ENCODE measurements around the gene SULF2. TPM values are rescaled to one million over a fixed set of nuclear protein-coding genes. Genes with fewer than 3 reads are reported as not detected.

Gene SULF2
- total and polyA plus RNA-seq, 8 donors: 11.3 to 42.0 (median 15.8) TPM

DNA sequence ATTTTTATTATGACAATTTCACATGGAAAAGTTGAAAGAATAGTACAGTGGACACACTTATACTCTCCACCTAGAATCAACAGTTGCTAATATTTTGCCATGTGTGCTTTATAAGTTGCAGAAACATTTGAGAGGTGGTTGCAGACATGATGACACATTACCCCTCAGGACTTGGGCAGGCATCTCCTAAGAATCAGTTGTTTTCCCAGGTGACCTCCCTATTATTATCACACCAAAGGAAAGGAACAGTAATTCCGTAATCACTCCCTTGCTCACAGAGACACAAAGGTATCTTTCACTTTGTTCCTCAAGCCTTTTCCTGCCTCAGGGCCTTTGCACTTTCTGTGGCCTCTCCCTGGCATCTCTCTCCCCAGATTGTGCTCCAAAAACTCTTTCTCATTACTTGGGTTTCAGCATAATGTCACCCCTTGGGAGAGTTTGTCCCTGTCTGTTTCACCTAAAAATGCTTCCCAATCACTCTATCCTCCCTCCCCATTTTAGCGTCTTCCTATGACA is 5.9 kb upstream of the SULF2 start:
- Histone ChIP-seq H3K27ac (no peak overlapping the region), H3K9me3 (no peaks in the 10 kb centered on the region), H3K4me3 (no peak overlapping the region), H3K36me3 (no peaks in the 10 kb centered on the region), H3K4me1 (peaks cover 1 to 6% of the 10 kb centered on the region in 2 donors), H3K27me3 (peaks cover 0 to 38% of the 10 kb centered on the region in 2 donors)
- intact Hi-C loops (cut with DNase I): no loop called here
- no peak for ATAC-seq
- TF ChIP-seq, protein P1, sequence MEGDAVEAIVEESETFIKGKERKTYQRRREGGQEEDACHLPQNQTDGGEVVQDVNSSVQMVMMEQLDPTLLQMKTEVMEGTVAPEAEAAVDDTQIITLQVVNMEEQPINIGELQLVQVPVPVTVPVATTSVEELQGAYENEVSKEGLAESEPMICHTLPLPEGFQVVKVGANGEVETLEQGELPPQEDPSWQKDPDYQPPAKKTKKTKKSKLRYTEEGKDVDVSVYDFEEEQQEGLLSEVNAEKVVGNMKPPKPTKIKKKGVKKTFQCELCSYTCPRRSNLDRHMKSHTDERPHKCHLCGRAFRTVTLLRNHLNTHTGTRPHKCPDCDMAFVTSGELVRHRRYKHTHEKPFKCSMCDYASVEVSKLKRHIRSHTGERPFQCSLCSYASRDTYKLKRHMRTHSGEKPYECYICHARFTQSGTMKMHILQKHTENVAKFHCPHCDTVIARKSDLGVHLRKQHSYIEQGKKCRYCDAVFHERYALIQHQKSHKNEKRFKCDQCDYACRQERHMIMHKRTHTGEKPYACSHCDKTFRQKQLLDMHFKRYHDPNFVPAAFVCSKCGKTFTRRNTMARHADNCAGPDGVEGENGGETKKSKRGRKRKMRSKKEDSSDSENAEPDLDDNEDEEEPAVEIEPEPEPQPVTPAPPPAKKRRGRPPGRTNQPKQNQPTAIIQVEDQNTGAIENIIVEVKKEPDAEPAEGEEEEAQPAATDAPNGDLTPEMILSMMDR (IDR thresholded peaks at IDR 0.05): no peak
- no peak for DNase-seq

DNA sequence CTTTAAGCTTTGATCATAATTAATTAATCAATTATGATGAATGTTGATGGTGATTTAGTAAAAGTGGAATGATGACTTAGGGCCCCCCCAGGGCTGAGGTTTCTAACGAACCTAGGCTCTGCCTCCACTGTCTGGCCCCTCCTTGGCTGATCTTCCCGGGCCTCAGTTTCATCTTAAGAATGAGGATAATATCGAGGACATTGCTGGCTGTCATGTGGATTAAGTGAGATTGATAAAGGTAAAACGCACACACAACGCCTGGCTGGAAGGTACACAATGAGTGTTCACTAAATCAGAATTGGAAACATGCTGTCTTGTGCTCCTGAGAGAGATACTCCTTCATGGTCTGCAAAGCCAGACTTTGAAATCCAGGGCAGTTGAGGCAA is 5.3 kb upstream of the SULF2 start:
- H3K36me3 ChIP-seq: no peaks in the 10 kb centered on the region
- H3K4me3 ChIP-seq: no peak overlapping the region
- H3K4me1 ChIP-seq: peaks cover 4 to 11% of the 10 kb centered on the region in 2 donors
- peaks cover 0 to 43% of the 10 kb centered on the region in 2 donors for H3K27me3 ChIP-seq
- DNase-seq (no peak), ATAC-seq (no peak)
- H3K27ac ChIP-seq: no peak overlapping the region
- TF ChIP-seq, protein P1 (IDR thresholded peaks at IDR 0.05): no peak
- intact Hi-C loops (cut with DNase I): no loop called here
- no peaks in the 10 kb centered on the region for H3K9me3 ChIP-seq

DNA sequence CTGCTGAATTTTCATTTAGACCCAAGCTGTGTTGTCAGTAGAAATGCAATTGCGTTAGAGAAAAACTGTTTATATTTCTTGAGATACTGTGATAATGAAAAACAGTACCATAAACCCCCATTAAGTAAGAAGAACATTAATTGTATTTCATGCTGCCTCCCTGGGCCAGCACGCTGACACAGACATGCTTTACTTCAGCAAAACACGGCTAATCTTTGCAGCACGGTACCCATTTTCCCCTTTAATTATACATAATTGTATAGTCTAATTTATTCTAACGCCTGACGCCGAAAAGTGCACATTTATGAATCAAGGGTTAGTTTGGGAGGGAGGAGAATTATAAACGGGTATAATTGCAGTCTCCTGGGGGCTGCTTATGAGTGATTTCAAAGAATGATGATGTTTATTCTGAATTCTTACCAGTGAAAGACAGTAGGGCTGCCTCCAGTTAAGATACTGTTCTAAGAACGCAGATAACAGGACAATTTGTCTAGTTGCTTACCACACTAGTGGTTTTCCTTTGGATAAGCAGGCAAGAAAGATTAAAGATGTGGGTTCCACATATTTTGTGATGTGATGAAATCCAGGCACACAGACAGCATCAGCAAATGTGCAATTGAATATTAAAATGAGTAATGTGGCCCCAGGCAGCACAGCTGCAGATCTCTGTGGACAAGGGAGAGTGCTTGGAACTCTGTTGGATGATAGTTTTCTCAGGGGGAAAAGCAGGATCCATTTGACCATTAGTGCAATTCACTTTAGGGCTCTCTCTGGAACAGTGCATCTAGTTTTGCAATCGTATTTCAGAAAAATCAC is 4.7 kb upstream of the SULF2 start:
- H3K4me3 ChIP-seq: no peak overlapping the region
- TF ChIP-seq, protein P1 (IDR thresholded peaks at IDR 0.05): no peak
- H3K9me3 ChIP-seq: no peaks in the 10 kb centered on the region
- peaks cover 0 to 47% of the 10 kb centered on the region in 2 donors for H3K27me3 ChIP-seq
- intact Hi-C loops (cut with DNase I): no loop called here
- no peak overlapping the region for H3K27ac ChIP-seq
- ATAC-seq (peak; percentile 24), DNase-seq (no peak)
- no peaks in the 10 kb centered on the region for H3K36me3 ChIP-seq
- H3K4me1 ChIP-seq: peaks cover 4 to 12% of the 10 kb centered on the region in 2 donors

DNA sequence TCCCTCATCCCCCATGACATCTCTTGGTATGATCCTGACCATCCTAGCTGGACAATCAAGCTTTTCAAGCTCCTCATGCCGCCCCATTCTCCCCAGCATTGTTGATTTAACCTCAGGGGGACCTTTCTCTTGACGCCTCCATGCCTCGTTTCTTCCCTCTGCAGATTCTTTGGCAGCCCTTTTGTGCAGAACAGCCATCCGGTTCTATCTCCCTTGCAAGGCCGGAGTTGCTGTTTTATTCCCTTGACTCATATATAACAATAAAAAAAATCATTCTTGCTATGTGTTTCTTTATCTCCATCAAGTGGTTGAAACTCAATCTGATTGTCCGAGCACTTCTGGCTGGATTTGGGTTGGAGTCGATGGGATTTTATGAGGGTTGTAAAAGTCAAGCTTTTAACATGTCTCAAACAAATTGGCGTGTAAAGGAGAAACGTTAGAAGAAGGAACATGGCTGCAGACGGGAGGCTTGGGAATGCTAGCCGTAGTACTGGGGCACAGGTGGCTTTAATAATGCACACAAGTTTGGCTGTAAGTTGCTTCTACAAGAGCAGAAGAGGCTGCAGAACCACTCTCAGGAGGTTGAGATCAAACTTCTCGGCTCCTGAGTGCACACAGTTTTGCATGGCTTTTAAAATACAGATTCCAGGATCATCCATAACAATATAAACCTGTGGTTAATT is 3.9 kb upstream of the SULF2 start:
- ATAC-seq (no peak), DNase-seq (no peak)
- no peaks in the 10 kb centered on the region for H3K36me3 ChIP-seq
- peaks cover 6 to 54% of the 10 kb centered on the region in 2 donors for H3K27me3 ChIP-seq
- no peak overlapping the region for H3K27ac ChIP-seq
- no peaks in the 10 kb centered on the region for H3K9me3 ChIP-seq
- H3K4me1 ChIP-seq: peaks cover 4 to 19% of the 10 kb centered on the region in 2 donors
- H3K4me3 ChIP-seq: no peak overlapping the region
- TF ChIP-seq, protein P1 (IDR thresholded peaks at IDR 0.05): no peak
- intact Hi-C loops (cut with DNase I): no loop called here

DNA sequence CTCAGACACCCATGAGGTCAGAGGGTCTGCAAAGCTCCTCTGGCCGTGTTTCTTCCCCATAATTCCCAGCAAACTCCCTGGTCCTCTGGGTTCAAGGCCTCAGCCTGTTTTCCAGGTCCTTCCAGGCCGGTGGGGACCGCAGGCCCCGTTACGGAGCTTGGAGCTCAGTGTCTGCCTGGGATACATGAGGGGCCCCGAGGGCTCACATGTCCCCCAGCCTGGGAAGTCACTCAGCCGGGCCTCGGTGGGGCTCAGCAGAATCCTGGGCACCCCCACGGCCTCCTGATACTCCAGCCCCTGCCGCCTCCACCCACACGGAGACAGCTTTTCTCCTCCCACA is 3.4 kb upstream of the SULF2 start:
- TF ChIP-seq, protein P1 (IDR thresholded peaks at IDR 0.05): no peak
- Histone ChIP-seq H3K4me3 (no peak overlapping the region), H3K27ac (no peak overlapping the region), H3K27me3 (peaks cover 6 to 59% of the 10 kb centered on the region in 2 donors), H3K4me1 (peaks cover 4 to 23% of the 10 kb centered on the region in 2 donors), H3K9me3 (no peaks in the 10 kb centered on the region), H3K36me3 (no peaks in the 10 kb centered on the region)
- DNase-seq: no peak
- intact Hi-C loops (cut with DNase I): no loop called here
- ATAC-seq: no peak

Measured in left lung (tissue), 10 donors.